OCI-M2 (cell line): ENCODE data around the gene KCNAB3.

Experiments used
- DNase-seq: peaks from one replicate; lab custom pipeline; 2025; ENCODE audit not compliant: unreplicated experiment; lab: John Stamatoyannopoulos, UW

KCNAB3 gene

DNA sequence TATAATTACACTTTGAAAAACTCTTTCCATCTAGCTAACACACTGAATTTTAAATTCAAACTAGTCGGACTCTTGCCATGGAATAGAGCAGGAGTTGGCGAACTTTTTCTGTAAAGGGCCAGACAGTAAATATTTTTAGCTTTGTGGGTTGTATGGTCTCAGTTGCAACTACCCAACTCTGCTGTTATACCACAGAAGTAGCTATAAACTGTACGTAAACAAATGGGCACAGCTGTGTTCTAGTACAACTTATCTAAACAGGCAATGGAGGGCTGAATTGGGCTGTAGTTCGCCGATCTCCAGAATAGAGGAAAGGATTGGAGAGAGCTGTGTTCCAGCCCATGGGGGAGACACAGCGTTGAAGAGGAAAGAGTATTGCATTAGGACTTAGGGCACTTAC is 11.1 kb upstream of the KCNAB3 start:
- no peak for DNase-seq

DNA sequence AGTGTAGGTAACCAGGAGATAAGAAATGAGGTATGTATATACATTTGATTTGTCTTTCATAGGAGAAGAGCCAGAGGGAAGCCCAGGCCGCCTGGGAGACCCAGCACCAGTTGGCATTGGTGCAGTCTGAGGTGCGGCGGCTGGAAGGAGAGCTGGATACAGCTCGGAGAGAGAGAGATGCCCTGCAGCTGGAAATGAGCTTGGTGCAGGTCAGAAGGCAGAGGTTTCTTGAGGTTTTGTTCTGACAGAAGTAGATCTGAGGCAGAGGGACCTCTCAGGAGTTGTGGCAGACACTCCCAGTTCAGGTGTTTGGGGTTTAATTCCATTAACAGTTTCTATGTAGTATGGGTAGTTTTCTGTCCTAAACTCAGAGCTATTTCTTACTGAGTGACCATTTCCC is 10.4 kb upstream of the KCNAB3 start:
- no peak for DNase-seq

DNA sequence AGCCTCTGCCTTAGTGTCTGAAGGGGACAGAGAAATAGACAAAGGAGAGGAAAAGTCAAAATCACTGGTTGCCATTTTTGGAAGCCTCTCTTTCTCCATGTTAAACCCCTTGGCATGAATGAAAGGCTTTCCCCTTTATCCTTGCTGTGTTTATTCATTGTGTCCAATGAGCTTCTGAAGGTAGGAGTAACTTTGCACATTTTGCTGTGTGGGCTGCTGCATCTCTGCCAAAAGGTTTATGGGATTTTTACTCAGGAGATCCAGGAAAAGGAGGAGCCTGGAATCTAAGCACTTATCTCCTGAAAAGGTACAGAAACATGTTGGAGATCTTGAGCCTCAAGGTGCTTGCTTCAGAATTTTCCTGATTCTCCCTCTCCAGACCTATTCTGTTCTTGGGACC is 6.2 kb upstream of the KCNAB3 start:
- no peak for DNase-seq

DNA sequence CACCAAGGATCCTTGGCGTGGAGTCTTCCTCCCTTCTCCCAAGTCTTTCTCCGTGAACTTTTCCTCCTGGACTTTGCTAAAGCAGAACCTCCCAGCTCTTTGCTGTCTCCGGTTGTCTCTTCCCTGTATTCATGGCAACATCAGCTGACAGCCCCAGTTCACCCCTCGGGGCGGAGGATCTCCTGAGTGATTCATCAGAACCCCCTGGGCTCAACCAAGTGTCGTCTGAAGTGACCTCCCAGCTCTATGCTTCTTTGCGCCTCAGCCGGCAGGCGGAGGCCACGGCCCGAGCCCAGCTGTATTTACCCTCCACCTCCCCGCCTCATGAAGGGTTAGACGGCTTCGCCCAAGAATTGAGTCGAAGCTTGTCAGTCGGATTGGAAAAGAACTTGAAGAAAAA is 3.3 kb upstream of the KCNAB3 start:
- no peak for DNase-seq

DNA sequence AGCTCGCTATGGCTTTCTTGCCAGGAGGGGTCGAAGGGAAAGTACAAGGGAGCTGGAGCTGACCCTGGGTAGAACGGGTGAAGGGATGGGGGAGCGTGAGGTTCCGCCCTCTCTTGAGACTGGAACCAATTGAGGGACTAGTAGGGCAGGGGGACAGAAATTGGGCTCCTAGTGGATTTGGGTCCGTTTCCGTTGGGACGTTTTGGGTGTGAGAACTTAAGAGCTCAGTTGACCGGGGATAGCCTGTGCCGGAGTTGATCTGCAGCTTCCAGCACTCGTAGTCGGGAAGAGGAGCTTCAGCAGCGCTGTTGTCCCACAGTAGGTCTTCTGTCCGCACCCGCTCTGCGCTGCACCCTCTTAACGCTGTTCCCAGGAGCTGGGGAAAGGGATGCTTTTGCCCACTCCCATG is 2.8 kb upstream of the KCNAB3 start:
- DNase-seq, result no peak

DNA sequence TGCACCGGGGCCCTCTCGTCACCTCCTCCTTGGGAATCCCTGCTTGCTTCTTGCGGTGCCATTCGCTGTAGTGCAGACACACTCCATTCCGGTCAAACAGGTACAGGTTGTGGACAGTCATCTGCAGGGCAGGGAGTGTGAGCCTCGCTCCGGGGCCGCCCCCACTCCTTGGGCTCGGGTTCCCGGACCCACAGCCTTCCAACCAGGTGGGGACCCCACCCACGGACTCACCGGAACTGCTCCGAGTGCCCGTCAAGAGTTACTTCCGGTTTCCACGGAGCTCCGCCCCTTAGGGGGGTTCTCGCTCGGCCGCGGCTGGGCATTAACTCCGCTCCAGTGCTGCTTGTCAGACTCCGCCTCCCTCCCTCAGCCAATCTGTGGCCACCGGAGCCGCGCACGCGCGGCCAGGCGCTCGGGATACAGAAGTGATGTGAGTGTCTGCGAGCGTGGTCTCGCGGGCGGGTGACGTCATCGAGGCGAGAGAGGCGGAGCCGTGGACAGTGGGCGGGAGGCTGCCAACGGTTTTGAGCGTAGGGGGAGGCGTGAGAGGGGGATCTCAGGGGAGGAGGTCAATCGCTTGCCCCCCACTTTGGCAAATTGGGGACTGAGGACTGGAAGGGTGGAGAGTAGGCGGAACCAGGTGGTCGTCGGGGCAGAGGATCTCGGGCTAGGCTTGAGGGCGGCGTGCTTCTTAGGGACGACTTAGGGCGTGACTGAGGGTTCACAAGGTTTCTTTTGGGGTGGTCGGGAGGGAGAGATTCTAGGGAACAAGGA is 2.2 kb upstream of the KCNAB3 start, which contains the start of the genes CNTROB and TRAPPC1:
Gene CNTROB (plus strand): TSS at position 498 of the 774 bp plus-strand sequence. CDS start 874 bp downstream, outside the sequence.
Gene TRAPPC1 (minus strand): TSS at position 238 of the 774 bp plus-strand sequence. CDS start 117 bp downstream, at position 121.
- DNase-seq, result peak; percentile 55

DNA sequence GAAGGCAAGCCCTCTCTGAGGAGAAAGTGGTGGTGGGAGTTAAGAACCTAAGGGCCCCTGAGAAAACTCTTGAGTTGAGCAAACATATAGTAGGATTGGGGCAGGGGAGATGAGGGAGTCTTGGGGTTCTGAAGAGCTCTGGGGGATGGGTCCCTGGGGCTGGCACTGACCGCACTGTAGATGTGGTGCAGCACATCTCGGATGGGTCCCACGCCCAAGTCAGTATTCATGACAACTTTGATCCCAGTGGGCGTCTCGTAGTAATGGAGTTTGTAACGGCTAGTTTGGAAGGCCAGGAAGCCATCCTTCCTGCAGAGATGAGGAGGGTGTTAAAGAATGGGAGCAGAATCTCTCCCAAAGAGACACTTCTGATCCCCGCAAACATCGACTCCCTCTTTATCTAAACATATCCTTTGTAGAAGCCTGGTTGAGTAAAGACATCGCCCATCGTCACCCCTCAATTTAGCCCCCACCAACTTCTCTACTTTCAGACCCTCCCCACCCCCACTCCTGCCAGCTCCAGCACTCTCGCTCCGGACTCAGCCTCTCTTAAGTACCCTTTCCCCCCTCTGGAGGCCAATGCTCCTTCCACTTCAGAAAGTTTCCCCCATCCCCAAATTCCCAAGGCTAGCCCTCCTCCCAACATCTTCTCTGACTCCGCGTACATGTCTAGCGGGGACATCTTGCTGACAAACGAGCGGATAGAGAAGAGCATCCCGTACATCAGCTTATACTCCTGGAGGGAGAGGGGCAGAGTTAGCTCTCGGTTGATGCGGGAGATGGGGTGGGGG is 1.4 kb upstream of the KCNAB3 start:
- DNase-seq, result no peak

DNA sequence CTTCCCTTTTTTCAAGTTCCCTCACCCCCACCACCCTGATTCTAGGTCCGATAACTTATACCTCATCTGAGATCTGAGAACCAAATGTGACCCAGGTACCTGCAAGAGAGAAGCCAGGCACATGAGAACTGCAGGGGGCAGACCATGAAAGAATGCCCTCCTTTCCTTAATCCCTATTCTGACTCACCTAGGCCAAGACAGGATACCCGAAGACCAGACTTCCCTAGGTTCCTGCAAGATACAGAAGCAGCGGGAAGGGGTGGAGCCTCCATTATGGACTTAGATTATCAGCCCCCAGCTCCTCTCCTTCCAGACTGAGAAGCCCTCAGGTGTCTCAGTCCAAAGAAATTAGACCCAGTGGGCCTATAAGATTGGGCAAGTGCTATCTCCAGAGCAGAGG is 2.1 kb downstream of the KCNAB3 start:
- no peak for DNase-seq

DNA sequence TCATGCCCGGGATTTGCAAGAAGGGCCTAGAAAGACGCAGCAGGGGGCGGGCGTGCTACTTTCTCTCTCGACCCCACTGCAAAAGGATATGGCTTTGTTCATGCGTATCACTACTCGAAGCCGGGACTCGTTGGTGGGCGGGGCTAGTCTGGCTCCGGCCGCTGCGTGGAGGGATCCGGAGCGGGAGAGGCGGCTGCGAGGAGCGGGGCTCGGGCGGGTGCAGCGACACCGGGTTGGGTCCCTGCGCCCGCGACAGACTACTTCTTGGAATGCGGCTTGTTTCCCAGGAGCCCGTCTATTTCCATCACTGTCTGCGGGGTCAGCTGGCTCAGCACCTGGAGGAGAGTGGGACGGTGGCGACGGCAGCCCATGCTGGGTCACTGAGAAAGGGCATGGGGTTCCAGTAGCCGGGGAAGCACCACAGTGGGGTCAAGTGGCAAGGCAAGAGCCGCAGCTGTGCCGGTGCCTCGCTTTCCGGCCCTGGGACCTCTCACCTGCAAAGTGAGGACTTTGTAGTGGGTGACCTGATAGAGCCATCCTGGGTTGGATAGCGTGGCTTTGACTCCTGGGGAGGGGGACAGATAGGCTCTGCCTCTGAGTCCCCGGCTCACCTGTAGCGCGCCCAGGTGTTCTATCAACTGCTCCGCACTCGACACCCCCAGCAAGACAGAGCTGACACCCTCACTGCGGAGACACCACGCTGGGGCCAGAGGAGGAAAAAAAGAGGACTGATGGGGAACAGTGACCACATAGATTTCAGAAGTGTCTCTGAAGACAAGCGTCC is 6.6 kb downstream of the KCNAB3 start:
- no peak for DNase-seq

DNA sequence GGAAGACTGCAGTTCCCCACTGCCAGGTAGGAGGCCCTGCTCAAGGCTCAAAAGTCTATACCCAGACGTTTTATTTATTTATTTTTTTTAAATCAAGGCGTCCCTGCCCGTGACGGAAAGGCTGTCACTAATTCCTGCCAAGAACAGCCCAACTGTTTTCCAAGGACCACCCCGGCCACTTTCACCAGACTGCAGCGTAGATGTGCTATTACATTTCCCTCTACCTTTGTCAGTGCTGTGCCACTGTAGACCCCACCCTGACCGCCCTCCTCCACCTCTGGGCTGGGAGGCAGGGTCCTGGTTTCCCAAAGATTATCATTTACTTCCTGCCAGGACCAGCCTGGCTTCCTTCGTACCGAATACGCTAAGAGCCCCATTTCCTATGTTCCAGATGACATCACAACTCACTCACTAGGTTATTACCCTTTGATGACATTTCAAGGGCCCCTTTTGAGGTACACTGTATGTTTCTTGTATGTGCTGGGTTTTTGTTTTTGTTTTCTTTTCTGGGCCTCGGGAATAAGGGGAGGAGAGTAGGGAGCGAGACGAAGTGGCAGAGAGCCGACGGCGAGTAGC is 7.3 kb downstream of the KCNAB3 start:
- DNase-seq, result no peak

DNA sequence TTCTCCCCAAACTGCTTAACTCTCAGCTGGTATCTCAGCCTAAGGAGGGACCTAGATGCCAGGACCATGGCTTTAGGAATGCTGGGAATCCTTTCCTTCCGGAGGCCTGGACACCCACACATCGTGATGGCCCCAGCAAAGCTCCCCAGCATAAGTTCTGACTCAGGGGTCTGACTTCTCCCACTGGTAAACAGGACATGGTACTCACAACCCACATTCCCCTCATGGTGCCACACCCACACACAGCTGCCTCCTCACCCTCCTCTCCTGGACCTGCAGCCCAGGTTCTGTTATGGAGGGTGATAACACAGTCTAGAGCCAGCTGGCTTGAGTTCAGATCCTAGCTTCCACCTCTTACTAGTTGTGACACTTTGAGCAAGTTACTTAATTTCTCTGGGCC is 12.8 kb downstream of the KCNAB3 start:
- no peak for DNase-seq

DNA sequence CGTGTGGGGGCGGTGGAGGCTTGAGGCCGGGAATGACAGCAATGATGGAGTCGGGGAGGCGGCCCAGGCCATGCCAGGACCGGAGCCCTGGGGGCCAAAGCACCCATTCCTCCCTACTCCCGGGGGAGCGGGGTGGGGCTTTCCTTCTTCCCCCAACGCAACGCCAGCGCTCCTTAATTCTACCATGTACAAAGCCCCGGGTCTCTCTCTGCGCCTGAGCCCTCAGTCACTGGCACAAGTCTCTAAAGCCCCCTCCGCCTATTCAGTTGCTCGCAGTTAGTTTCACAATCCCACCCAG is 13.3 kb downstream of the KCNAB3 start:
- no peak for DNase-seq

DNA sequence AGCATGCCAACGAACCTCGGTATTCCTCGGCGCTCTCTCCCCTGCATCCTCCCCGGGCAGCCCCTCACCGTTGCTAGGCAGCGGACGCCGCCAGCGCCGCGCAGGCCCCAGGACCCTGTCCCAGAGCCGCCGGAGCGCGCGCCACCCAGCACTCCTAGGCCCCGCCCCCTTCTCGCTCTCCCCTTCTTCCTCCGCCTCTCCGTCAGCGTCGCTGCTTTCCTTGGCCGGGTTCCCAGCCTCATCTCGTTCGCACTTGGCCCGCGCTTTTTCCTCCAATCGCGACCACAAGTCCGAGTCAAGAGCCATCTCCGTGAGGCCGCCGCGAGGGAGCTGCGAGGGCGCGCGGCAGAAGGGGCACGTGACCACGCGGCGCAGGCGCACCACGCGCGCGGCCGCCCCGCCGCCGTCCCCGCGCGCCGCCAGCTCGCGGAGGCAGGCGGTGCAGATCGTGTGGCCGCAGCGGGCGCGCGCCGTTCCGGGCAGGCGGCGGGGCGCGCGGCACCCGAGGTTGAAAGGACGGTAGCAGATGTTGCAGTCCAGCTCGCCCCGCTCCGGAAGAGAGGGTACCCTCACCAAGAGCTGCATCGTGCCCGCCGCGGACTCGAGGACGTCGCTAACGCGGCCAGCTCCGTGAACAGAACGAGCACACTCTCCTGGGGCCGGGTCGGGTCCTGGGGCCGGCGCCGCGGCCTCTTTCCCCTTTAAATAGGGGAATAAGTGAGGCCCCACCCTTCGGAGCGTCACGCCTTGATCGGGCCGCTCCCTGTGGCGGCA is 13.9 kb downstream of the KCNAB3 start, which contains the start of gene RNF227:
Gene RNF227 (minus strand): TSS at position 679 of the 774 bp plus-strand sequence. CDS start 94 bp downstream, at position 585.
- peak; percentile 50 for DNase-seq

DNA sequence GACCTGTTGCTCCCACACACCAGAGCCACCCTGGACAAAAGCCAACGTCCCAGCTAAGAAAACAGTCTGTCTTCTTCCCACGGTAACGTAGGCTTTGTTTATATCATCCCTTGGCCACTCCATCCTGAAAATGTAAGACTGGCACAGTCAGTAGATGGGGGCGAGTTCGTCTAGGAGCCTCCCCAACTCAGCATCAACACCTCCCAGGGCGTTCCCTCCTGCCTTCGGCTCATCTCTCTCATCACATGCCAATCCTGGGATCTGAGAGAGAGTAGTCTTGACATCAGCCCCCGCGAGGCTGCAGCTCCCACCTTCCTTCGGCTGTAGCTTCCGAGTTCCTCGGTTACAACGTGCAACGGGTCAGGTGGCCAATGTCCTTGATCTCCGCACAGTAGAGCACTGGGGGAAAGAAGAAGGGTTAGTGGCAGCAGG is 14.5 kb downstream of the KCNAB3 start:
- DNase-seq, result no peak

DNA sequence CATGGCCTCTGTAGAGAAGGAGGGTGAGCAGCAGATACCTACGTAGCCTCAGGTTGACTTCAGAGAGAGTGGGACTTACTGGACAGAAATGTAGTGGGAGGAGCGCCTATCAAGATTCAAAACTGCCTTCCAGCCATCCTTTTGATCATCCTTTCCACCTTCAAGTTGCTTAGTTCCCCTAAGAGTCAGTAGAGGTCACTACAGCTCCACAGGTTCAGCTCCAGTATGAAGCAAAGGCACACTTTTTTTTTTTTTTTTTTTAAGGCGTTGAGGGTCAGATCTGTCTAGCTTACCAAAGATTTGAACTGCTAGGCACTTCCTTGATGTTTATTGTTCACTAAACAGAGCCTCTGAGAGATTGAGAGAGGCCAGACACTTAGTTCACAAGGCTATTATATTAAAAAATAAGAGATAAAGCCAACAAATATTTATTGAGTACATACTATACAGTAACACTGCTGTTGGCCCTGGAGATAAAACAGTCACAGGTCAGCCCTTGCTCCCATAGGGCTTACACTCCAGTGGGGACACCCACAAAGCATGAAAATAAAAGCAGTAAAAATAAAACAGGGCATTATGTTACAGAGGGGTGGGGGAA is 16.6 kb downstream of the KCNAB3 start:
- DNase-seq, result no peak

DNA sequence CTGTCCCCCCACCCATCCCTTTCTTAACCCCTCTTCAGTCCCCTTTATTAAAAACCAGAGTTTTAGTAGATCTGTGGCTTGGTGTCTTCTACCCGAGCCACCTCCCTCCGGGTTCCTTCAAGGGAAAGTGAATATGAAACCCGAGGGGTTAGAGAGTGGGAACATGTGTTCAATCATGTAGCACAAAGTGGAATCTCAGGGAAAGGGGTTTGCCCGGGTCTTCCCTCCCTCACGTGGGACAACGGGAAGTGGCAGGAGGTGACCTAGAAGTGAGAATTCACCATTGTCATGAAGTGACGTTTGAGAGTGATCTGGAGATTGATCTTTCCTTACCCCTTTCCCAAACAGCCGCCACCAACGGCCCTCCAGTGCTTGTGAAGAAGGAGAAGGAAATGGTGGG is 18.5 kb downstream of the KCNAB3 start:
- no peak for DNase-seq

DNA sequence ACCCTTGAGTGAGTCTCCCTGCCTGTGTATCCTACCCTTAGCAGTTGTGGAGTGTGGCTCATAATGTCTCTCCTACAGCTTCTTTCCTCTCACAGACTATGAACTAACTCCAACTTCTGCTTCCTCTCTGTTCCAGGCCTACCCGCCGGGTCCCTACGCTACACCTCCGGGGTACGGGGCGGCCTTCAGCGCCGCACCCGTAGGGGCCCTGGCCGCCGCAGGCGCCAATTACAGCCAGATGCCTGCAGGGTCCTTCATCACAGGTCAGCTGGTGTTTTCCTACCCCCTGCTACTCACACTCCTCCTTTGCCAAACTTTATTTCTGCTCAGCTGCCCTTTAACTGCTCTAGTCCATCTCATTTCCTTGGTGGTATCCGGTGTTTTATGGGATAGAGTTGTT is 18.9 kb downstream of the KCNAB3 start:
- no peak for DNase-seq

DNA sequence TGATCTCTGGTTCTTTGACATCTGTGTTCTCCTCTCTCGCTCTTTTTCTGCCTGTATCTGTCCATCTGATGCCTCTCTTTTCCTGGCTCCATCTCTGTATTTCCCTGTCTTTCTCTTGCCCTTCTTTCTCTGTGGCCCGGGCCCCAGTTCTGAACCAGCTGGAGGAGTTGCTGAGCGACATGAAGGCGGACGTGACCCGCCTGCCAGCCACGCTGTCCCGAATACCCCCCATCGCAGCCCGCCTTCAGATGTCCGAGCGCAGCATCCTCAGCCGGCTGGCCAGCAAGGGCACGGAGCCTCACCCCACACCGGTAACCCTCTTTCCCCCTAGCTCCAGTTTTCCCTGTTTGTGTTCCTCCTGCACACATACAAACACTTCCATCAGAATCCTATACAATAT is 19.4 kb downstream of the KCNAB3 start:
- no peak for DNase-seq

DNA sequence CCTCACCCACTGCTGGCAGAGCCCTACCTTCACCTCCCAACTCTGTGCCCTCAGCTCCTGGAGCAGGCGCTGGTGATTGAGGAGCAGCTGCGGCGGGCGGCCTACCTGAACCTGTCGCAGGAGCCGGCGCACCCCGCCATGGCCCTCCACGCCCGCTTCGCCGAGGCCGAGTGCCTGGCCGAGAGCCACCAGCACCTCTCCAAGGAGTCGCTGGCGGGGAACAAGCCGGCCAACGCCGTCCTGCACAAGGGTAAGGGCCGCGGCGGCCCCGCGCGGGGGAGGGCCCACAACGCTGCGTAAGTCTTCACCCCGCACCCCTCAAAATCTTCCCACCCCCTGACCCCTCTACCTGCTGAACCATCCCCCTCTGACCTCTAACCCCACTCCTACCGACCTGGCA is 20.6 kb downstream of the KCNAB3 start:
- no peak for DNase-seq
